ENCODE measurements around the gene ACOT6.
"Not testable (repeated sequence)": the region's sequence is repeated elsewhere in the genome, so short reads cannot be mapped to it uniquely, and the experiment has no call there.

The ACOT6 gene

GRCh38 chr14:73612339-73613045 lies at the start of gene ACOT6:
Gene ACOT6, plus strand, starts transcription at chr14:73612517. Its CDS starts 55 bp downstream, at chr14:73612572.
- TF ChIP-seq, protein P1, sequence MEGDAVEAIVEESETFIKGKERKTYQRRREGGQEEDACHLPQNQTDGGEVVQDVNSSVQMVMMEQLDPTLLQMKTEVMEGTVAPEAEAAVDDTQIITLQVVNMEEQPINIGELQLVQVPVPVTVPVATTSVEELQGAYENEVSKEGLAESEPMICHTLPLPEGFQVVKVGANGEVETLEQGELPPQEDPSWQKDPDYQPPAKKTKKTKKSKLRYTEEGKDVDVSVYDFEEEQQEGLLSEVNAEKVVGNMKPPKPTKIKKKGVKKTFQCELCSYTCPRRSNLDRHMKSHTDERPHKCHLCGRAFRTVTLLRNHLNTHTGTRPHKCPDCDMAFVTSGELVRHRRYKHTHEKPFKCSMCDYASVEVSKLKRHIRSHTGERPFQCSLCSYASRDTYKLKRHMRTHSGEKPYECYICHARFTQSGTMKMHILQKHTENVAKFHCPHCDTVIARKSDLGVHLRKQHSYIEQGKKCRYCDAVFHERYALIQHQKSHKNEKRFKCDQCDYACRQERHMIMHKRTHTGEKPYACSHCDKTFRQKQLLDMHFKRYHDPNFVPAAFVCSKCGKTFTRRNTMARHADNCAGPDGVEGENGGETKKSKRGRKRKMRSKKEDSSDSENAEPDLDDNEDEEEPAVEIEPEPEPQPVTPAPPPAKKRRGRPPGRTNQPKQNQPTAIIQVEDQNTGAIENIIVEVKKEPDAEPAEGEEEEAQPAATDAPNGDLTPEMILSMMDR (IDR thresholded peaks at IDR 0.05; ENCODE audit: low read depth, low read length), result no peak
- DNase-seq (ENCODE audit: low read depth, low spot score), result peak; percentile 74
- in situ Hi-C loops (cut with HindIII; ENCODE audit: low sequenced_read_pairs), result no loop called here
- H3K4me3 ChIP-seq (ENCODE audit: low read depth, low read length), result peak within 1 kb of the TSS; percentile 48

DNA sequence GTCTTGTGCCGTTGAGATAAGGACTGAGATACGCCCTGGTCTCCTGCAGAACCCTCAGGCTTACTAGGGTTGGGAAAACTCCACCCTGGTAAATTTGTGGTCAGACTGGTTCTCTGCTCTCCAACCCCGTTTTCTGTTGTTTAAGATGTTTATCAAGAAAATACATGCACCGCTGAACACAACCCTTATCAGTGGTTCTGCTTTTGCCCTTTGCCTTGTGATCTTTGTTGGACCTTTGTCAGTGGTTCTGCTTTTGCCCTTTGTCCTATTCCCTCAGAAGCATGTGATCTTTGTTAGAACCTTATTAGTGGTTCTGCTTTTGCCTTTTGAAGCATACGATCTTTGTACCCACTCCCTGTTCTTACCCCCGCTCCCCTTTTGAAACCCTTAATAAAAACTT lies 49.6 kb upstream of the ACOT6 start:
- in situ Hi-C loops (cut with HindIII; ENCODE audit: low sequenced_read_pairs); DNase-seq (ENCODE audit: low read depth, low spot score); H3K4me3 ChIP-seq (ENCODE audit: low read depth, low read length): not testable (repeated sequence)

DNA sequence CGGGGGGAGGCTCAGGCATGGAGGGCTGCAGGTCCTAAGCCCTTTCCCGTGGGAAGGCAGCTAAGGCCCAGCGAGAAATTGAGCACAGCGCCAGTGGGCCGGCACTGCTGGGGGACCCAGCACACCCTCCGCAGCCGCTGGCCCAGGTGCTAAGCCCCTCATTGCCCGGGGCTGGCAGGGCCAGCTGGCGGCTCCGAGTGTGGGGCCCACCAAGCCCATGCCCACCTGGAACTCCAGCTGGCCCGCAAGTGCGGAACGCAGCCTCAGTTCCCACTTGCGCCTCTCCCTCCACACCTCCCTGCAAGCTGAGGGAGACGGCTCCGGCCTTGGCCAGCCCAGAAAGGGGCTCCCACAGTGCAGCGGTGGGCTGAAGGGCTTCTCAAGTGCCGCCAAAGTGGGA lies 45.9 kb upstream of the ACOT6 start:
- in situ Hi-C loops (cut with HindIII; ENCODE audit: low sequenced_read_pairs); DNase-seq (ENCODE audit: low read depth, low spot score): not testable (repeated sequence)

DNA sequence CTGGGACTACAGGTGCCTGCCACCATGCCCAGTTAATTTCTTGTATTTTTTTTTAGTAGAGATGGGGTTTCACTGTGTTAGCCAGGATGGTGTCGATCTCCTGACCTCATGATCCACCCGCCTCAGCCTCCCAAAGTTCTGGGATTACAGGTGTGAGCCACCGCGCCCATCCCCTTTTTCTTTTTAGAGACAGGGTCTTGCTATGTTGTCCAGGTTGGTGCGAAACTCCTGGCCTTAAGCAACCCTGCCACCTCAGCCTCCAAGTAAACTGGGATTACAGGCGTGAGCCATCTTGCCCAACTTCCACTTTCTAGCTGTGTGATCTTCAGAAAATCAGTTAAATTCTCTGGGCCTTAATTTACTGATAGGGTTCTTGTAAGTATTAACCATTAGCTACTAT lies 45.4 kb upstream of the ACOT6 start:
- DNase-seq (ENCODE audit: low read depth, low spot score); H3K4me3 ChIP-seq (ENCODE audit: low read depth, low read length); in situ Hi-C loops (cut with HindIII; ENCODE audit: low sequenced_read_pairs): not testable (repeated sequence)

More for the DNA sequence above, 45.9 kb upstream of the ACOT6 start:
- H3K4me3 ChIP-seq (ENCODE audit: low read depth, low read length), result not testable (repeated sequence)

- TF ChIP-seq, protein P1 (IDR thresholded peaks at IDR 0.05; ENCODE audit: low read depth, low read length), result no peak
- H3K4me3 ChIP-seq (ENCODE audit: low read depth, low read length), result no peak overlapping the region
- in situ Hi-C loops (cut with HindIII; ENCODE audit: low sequenced_read_pairs), result no loop called here
- DNase-seq (ENCODE audit: low read depth, low spot score), result no peak
Observed at GRCh38 chr14:73567358-73567757, 45.0 kb upstream of the ACOT6 start.

DNA sequence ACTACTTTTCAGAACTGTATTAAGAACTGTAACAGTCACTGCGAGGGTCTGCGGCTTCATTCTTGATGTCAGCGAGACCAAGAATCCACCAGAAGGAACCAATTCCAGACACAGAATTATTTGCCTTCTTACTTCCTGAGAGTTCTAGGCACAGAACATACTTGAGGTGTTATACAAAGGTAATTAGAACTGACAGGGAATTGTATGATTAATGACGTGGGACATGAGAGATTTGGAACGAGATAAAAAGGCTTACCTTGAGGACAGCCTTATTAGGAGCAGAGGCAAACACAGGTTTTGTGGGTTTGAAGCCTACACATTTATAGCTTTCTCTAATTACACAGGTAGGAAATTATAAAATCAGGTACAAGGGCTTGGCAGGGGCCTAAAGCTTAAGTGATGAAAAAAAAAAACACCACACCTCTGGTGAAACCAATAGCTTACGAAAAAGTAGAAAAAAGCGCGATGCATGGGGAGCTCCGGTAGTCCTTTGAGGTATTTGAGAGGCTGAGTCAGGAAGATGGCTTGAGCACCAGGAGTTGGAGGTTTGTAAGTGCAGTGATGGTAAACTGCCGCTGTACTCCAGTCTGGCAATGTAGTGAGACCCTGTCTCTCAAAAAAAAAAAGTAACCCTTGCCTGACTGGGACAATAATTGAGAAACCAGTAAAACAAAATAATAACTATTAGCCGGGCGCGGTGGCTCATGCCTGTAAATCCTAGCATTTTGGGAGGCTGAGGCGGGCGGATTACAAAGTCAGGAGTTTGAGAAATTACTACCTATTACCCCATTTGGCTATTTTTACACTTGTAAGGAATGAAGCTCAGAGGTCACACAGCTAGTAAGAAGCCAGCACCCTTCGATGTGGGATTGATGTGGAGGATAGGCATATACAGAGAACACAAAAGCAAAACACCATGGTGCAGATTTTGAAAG lies 44.1 kb upstream of the ACOT6 start:
- in situ Hi-C loops (cut with HindIII; ENCODE audit: low sequenced_read_pairs), result no loop called here
- DNase-seq (ENCODE audit: low read depth, low spot score), result peak; percentile 6
- TF ChIP-seq, protein P1 (IDR thresholded peaks at IDR 0.05; ENCODE audit: low read depth, low read length), result no peak
- peak overlapping the region; percentile 54 for H3K4me3 ChIP-seq (ENCODE audit: low read depth, low read length)

DNA sequence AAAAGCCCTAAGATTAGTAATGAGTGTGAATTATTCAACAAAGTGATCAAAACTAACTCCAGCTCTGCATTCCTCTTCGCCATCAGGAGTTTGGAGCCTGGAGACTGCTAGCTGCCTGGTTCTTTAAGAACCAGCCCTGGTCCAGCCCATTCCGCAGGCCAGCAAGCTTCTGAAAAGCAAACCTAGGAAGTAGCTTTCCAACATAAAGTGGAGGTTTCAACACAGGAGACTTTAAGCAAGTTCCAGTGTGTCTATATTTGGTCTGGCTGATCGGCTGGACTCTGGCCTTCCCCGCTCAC lies 43.5 kb upstream of the ACOT6 start:
- H3K4me3 ChIP-seq (ENCODE audit: low read depth, low read length), result peak overlapping the region; percentile 54
- in situ Hi-C loops (cut with HindIII; ENCODE audit: low sequenced_read_pairs); DNase-seq (ENCODE audit: low read depth, low spot score): not testable (repeated sequence)

DNA sequence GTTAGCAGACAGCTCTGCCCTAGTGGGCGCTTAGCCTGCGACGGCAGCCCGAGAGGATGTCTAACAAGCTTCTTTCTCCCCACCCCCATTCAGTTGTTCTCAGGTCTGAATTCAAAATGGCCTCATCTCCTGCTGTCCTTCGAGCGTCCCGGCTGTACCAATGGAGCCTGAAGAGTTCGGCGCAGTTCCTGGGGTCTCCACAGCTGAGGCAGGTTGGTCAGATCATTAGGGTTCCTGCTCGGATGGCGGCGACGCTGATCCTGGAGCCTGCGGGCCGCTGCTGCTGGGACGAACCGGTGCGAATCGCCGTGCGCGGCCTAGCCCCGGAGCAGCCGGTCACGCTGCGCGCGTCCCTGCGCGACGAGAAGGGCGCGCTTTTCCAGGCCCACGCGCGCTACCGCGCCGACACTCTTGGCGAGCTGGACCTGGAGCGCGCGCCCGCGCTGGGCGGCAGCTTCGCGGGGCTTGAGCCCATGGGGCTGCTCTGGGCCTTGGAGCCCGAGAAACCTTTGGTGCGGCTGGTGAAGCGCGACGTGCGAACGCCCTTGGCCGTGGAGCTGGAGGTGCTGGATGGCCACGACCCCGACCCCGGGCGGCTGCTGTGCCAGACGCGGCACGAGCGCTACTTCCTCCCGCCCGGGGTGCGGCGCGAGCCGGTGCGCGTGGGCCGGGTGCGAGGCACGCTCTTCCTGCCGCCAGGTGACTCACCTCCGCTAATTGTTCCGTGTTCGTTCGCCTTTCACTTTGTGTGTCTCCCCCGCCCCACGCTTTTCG lies 42.9 kb upstream of the ACOT6 start, which contains the start of gene ACOT2:
TSS of gene ACOT2 (plus strand) at position 29 of the 774 bp plus-strand sequence. CDS start at position 57, 28 bp downstream.
- DNase-seq (ENCODE audit: low read depth, low spot score), result peak; percentile 92
- in situ Hi-C loops (cut with HindIII; ENCODE audit: low sequenced_read_pairs), result not testable (repeated sequence)
- peak within 1 kb of the TSS; percentile 54 for H3K4me3 ChIP-seq (ENCODE audit: low read depth, low read length)

DNA sequence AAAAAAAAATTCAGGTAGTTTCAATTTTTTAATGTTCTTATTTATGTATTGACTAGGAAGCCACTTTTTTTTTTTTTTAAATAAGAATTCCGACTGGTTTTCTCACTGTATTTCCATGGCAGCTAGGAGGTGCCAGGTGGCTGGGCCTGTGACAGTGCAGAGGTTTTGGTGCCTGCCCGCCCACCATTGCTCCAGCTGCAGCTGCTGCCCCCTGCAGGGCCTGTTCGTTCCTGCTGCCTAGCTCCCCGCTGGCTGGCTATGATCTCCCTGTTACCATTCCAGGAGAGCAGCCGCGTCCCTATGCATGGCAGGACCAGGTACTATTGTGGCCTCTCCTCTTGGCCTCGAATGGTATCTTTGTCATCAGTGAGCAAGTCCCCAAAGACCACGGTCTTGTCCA lies 41.4 kb upstream of the ACOT6 start:
- peak; percentile 30 for DNase-seq (ENCODE audit: low read depth, low spot score)
- in situ Hi-C loops (cut with HindIII; ENCODE audit: low sequenced_read_pairs); H3K4me3 ChIP-seq (ENCODE audit: low read depth, low read length): not testable (repeated sequence)
- TF ChIP-seq, protein P1 (IDR thresholded peaks at IDR 0.05; ENCODE audit: low read depth, low read length), result peak; percentile 58

GRCh38 chr14:73573034-73573433 lies 39.3 kb upstream of the ACOT6 start:
- in situ Hi-C loops (cut with HindIII; ENCODE audit: low sequenced_read_pairs); H3K4me3 ChIP-seq (ENCODE audit: low read depth, low read length); DNase-seq (ENCODE audit: low read depth, low spot score): not testable (repeated sequence)

DNA sequence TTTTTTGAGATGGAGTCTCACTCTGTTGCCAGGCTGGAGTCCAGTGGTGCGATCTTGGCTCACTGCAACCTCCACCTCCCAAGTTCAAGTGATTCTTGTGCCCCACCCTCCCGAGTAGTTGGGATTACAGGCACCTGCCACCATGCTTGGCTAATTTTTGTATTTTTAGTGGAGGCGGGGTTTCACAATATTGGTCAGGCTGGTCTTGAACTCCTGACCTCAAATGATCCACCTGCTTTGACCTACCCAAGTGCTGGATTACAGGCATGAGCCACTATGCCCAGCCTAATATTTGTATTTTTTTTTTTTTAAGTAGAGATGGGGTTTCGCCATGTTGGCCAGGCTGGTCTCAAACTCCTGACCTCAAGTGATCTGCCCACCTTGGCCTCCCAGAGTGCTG lies 38.6 kb upstream of the ACOT6 start:
- DNase-seq (ENCODE audit: low read depth, low spot score); H3K4me3 ChIP-seq (ENCODE audit: low read depth, low read length); in situ Hi-C loops (cut with HindIII; ENCODE audit: low sequenced_read_pairs): not testable (repeated sequence)

- H3K4me3 ChIP-seq (ENCODE audit: low read depth, low read length); in situ Hi-C loops (cut with HindIII; ENCODE audit: low sequenced_read_pairs); DNase-seq (ENCODE audit: low read depth, low spot score): not testable (repeated sequence)
Observed at GRCh38 chr14:73574251-73574650, 38.1 kb upstream of the ACOT6 start.
